IPS-18a (cell line): ENCODE results near the gene SEPTIN2.
"Not testable (repeated sequence)": the region's sequence is repeated elsewhere in the genome, so short reads cannot be mapped to it uniquely, and the experiment has no call there.

Experiments used
- H3K27ac ChIP-seq: one replicate; pipeline ENCODE4 v1.5.1; 2013; ENCODE audit warnings: low read length
- H3K27me3 ChIP-seq: one replicate; pipeline ENCODE4 v1.6.1; 2013; ENCODE audit warnings: mild to moderate bottlenecking, low read length; ENCODE audit not compliant: control insufficient read depth, insufficient read depth
- H3K36me3 ChIP-seq: one replicate; pipeline ENCODE4 v1.6.1; 2013; ENCODE audit warnings: low read depth, low read length; ENCODE audit not compliant: control insufficient read depth
- H3K4me1 ChIP-seq: one replicate; pipeline ENCODE4 v1.6.1; 2013; ENCODE audit warnings: low read depth, low read length; ENCODE audit not compliant: control insufficient read depth
- H3K4me3 ChIP-seq: one replicate; pipeline ENCODE4 v1.5.1; 2013; ENCODE audit warnings: low read length
- H3K9ac ChIP-seq: one replicate; pipeline ENCODE4 v1.6.1; 2013; ENCODE audit warnings: mild to moderate bottlenecking, low read length, moderate library complexity
- H3K9me3 ChIP-seq: one replicate; pipeline ENCODE4 v1.6.1; 2013; ENCODE audit warnings: low read depth, low read length; ENCODE audit not compliant: control insufficient read depth

Gene SEPTIN2

GRCh38 chr2:241356871-241357260 lies 41.1 kb downstream of the SEPTIN2 start:
- H3K4me3 ChIP-seq: peak overlapping the region; percentile 83
- no peaks in the 10 kb centered on the region for H3K9me3 ChIP-seq
- no peak overlapping the region for H3K27ac ChIP-seq
- H3K4me1 ChIP-seq: peaks cover 19% of the 10 kb centered on the region
- peaks cover 26% of the 10 kb centered on the region for H3K36me3 ChIP-seq
- peak overlapping the region; percentile 68 for H3K9ac ChIP-seq
- H3K27me3 ChIP-seq: no peaks in the 10 kb centered on the region

GRCh38 chr2:241357531-241357930 lies 41.8 kb downstream of the SEPTIN2 start:
- H3K9ac ChIP-seq: no peak overlapping the region
- no peaks in the 10 kb centered on the region for H3K9me3 ChIP-seq
- H3K4me1 ChIP-seq: peaks cover 19% of the 10 kb centered on the region
- peaks cover 20% of the 10 kb centered on the region for H3K36me3 ChIP-seq
- no peak overlapping the region for H3K27ac ChIP-seq
- no peaks in the 10 kb centered on the region for H3K27me3 ChIP-seq
- peak overlapping the region; percentile 83 for H3K4me3 ChIP-seq

GRCh38 chr2:241358470-241358869 lies 42.7 kb downstream of the SEPTIN2 start:
- H3K9me3 ChIP-seq: no peaks in the 10 kb centered on the region
- H3K9ac ChIP-seq: no peak overlapping the region
- H3K27me3 ChIP-seq: no peaks in the 10 kb centered on the region
- peaks cover 27% of the 10 kb centered on the region for H3K4me1 ChIP-seq
- no peak overlapping the region for H3K27ac ChIP-seq
- H3K36me3 ChIP-seq: peaks cover 10% of the 10 kb centered on the region
- H3K4me3 ChIP-seq: no peak overlapping the region

- Histone ChIP-seq H3K27ac (no peak overlapping the region), H3K36me3 (no peaks in the 10 kb centered on the region), H3K9ac (no peak overlapping the region)
Measured at GRCh38 chr2:241359481-241360045, 43.8 kb downstream of the SEPTIN2 start.

GRCh38 chr2:241363426-241363825 lies 47.7 kb downstream of the SEPTIN2 start:
- Histone ChIP-seq H3K27ac (no peak overlapping the region), H3K4me1 (peaks cover 33% of the 10 kb centered on the region), H3K27me3 (no peaks in the 10 kb centered on the region), H3K9me3 (no peaks in the 10 kb centered on the region), H3K9ac (no peak overlapping the region), H3K36me3 (no peaks in the 10 kb centered on the region), H3K4me3 (peak overlapping the region; percentile 12)

More at GRCh38 chr2:241359481-241360045, 43.8 kb downstream of the SEPTIN2 start:
- Histone ChIP-seq H3K27me3 (no peaks in the 10 kb centered on the region), H3K4me3 (no peak overlapping the region), H3K4me1 (peaks cover 25% of the 10 kb centered on the region), H3K9me3 (no peaks in the 10 kb centered on the region)

GRCh38 chr2:241364781-241365180 lies 49.1 kb downstream of the SEPTIN2 start:
- Histone ChIP-seq H3K9ac (no peak overlapping the region), H3K4me3 (no peak overlapping the region), H3K27ac (no peak overlapping the region), H3K4me1 (peaks cover 33% of the 10 kb centered on the region), H3K9me3 (no peaks in the 10 kb centered on the region), H3K36me3 (no peaks in the 10 kb centered on the region), H3K27me3 (no peaks in the 10 kb centered on the region)

- peaks cover 29% of the 10 kb centered on the region for H3K4me1 ChIP-seq
- no peaks in the 10 kb centered on the region for H3K27me3 ChIP-seq
- no peak overlapping the region for H3K27ac ChIP-seq
- no peak overlapping the region for H3K4me3 ChIP-seq
- H3K9me3 ChIP-seq: no peaks in the 10 kb centered on the region
- H3K9ac ChIP-seq: no peak overlapping the region
- no peaks in the 10 kb centered on the region for H3K36me3 ChIP-seq
Measured at GRCh38 chr2:241366678-241367077, 51.0 kb downstream of the SEPTIN2 start.

GRCh38 chr2:241368643-241369042 lies 52.9 kb downstream of the SEPTIN2 start:
- H3K4me3 ChIP-seq: no peak overlapping the region
- H3K27me3 ChIP-seq: no peaks in the 10 kb centered on the region
- no peaks in the 10 kb centered on the region for H3K9me3 ChIP-seq
- no peaks in the 10 kb centered on the region for H3K36me3 ChIP-seq
- peaks cover 19% of the 10 kb centered on the region for H3K4me1 ChIP-seq
- H3K9ac ChIP-seq: no peak overlapping the region
- no peak overlapping the region for H3K27ac ChIP-seq

GRCh38 chr2:241372361-241372992 lies 56.8 kb downstream of the SEPTIN2 start:
- Histone ChIP-seq H3K9me3 (no peaks in the 10 kb centered on the region), H3K27ac (no peak overlapping the region), H3K27me3 (no peaks in the 10 kb centered on the region), H3K4me3 (no peak overlapping the region), H3K9ac (no peak overlapping the region), H3K36me3 (no peaks in the 10 kb centered on the region), H3K4me1 (peaks cover 8% of the 10 kb centered on the region)

GRCh38 chr2:241373446-241373845 lies 57.7 kb downstream of the SEPTIN2 start:
- Histone ChIP-seq H3K27ac (no peak overlapping the region), H3K9ac (no peak overlapping the region), H3K4me3 (no peak overlapping the region), H3K9me3 (no peaks in the 10 kb centered on the region), H3K36me3 (no peaks in the 10 kb centered on the region), H3K4me1 (no peaks in the 10 kb centered on the region), H3K27me3 (no peaks in the 10 kb centered on the region)

- not testable (repeated sequence) for H3K9me3 ChIP-seq, H3K36me3 ChIP-seq, H3K27me3 ChIP-seq, H3K4me3 ChIP-seq, H3K9ac ChIP-seq, H3K4me1 ChIP-seq, H3K27ac ChIP-seq
Measured at GRCh38 chr2:241373906-241374305, 58.2 kb downstream of the SEPTIN2 start.

- no peaks in the 10 kb centered on the region for H3K9me3 ChIP-seq
- no peak overlapping the region for H3K4me3 ChIP-seq
- no peak overlapping the region for H3K9ac ChIP-seq
- H3K4me1 ChIP-seq: no peaks in the 10 kb centered on the region
- no peak overlapping the region for H3K27ac ChIP-seq
- H3K27me3 ChIP-seq: no peaks in the 10 kb centered on the region
- no peaks in the 10 kb centered on the region for H3K36me3 ChIP-seq
Measured at GRCh38 chr2:241375300-241375699, 59.6 kb downstream of the SEPTIN2 start.
